Liver (tissue), 3 donors: ENCODE measurements around the gene MTHFSD.

Source experiments
- RXRA ChIP-seq, 2 donors: IDR thresholded peaks; 2 replicates each; pipeline ENCODE4 v1.6.1; 2017 to 2018; ENCODE audit warnings: antibody characterized with exemption in 2 of 2, mild to moderate bottlenecking in 1 of 2
- TF ChIP-seq, protein P1 (sequence below): IDR thresholded peaks from 2 replicates; pipeline ENCODE4 v1.6.1; 2016; ENCODE audit warnings: antibody characterized with exemption, mild to moderate bottlenecking
- TF ChIP-seq, protein P2 (sequence below): fragments of 150-350 bp; IDR thresholded peaks from 2 replicates; pipeline ENCODE4 v1.5.1; 2017; ENCODE audit warnings: improper control_type of control experiment, low read depth, low read length; ENCODE audit not compliant: missing input control
- donor health status: healthy.
- donor health status: healthy.

DNA sequence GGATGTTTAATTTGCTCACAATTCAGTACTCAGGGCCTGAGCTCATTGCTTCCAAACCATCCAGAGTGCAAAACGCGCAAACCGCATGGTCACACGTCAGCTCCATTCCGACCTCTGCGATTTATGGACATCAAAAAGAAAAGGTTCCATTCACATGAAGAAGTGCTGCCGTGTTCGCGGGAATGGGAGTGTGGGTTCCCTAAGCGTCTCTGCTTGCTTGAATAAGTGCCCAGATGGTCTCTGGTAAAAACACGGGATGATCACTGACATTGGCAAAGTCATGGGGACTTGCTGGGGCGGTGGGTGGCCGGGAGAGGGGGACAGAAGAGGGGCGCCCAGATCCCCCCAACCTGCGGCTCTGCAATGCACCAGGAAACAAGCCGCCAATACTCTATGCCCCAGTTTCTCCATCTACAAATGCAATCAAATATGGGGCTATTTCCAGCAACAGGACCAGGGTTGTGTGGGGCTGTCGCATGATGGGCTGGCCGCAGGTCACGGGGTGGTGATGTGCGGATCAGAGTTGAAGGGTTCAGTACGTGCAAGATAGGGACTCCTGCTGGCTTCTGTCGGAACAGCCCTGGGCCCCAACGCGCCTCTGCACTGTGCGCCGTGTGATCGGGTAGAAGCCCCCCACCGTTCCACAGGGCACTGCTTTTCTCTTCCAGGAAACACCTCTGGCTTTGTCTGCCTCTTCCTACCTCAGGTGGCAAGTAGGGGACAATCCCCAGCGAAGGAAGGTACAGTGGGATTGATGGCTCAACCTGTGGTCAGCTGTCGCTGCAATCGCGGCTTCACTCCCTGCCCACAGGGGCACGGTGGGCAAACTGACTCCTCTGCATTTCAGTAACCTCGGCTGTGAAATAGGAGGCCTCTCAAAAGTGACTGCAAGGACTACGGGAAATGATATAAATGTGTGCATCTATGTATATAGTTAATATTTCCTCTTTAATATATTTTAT lies 33.5 kb downstream of the MTHFSD start:
- no peak for TF ChIP-seq RXRA (IDR thresholded peaks at IDR 0.05)
- TF ChIP-seq, protein P1, sequence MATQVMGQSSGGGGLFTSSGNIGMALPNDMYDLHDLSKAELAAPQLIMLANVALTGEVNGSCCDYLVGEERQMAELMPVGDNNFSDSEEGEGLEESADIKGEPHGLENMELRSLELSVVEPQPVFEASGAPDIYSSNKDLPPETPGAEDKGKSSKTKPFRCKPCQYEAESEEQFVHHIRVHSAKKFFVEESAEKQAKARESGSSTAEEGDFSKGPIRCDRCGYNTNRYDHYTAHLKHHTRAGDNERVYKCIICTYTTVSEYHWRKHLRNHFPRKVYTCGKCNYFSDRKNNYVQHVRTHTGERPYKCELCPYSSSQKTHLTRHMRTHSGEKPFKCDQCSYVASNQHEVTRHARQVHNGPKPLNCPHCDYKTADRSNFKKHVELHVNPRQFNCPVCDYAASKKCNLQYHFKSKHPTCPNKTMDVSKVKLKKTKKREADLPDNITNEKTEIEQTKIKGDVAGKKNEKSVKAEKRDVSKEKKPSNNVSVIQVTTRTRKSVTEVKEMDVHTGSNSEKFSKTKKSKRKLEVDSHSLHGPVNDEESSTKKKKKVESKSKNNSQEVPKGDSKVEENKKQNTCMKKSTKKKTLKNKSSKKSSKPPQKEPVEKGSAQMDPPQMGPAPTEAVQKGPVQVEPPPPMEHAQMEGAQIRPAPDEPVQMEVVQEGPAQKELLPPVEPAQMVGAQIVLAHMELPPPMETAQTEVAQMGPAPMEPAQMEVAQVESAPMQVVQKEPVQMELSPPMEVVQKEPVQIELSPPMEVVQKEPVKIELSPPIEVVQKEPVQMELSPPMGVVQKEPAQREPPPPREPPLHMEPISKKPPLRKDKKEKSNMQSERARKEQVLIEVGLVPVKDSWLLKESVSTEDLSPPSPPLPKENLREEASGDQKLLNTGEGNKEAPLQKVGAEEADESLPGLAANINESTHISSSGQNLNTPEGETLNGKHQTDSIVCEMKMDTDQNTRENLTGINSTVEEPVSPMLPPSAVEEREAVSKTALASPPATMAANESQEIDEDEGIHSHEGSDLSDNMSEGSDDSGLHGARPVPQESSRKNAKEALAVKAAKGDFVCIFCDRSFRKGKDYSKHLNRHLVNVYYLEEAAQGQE, result no peak
- TF ChIP-seq, protein P2, sequence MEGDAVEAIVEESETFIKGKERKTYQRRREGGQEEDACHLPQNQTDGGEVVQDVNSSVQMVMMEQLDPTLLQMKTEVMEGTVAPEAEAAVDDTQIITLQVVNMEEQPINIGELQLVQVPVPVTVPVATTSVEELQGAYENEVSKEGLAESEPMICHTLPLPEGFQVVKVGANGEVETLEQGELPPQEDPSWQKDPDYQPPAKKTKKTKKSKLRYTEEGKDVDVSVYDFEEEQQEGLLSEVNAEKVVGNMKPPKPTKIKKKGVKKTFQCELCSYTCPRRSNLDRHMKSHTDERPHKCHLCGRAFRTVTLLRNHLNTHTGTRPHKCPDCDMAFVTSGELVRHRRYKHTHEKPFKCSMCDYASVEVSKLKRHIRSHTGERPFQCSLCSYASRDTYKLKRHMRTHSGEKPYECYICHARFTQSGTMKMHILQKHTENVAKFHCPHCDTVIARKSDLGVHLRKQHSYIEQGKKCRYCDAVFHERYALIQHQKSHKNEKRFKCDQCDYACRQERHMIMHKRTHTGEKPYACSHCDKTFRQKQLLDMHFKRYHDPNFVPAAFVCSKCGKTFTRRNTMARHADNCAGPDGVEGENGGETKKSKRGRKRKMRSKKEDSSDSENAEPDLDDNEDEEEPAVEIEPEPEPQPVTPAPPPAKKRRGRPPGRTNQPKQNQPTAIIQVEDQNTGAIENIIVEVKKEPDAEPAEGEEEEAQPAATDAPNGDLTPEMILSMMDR, result no peak
